Mesenchymal stem cell (in vitro differentiated cells and primary cell): ENCODE data around the gene LGALS9C.
"Not testable (repeated sequence)": the region's sequence is repeated elsewhere in the genome, so short reads cannot be mapped to it uniquely, and the experiment has no call there.

Experiments
- DNase-seq: peaks from one replicate; pipeline ENCODE4 v3.0.0-alpha.2; 2013
- H2AFZ ChIP-seq: one replicate; pipeline ENCODE4 v1.6.1; 2013; ENCODE audit warnings: low read depth, mild to moderate bottlenecking, control low read depth, inconsistent platforms, low read length, moderate library complexity
- H2AK5ac ChIP-seq: 2 replicates; pipeline ENCODE4 v1.6.1; 2013; ENCODE audit warnings: low read length, moderate library complexity, mild to moderate bottlenecking, inconsistent platforms; ENCODE audit not compliant: severe bottlenecking
- H2BK120ac ChIP-seq: one replicate; pipeline ENCODE4 v1.6.1; 2013; ENCODE audit warnings: low read depth, mild to moderate bottlenecking, inconsistent platforms, low read length, moderate library complexity
- H2BK12ac ChIP-seq, 2 experiments: one replicate each; pipeline ENCODE4 v1.6.1; 2013; ENCODE audit warnings: inconsistent platforms in 2 of 2, low read length in 2 of 2, mild to moderate bottlenecking in 2 of 2, moderate library complexity in 2 of 2, control low read depth in 1 of 2
- H2BK15ac ChIP-seq: one replicate; pipeline ENCODE4 v1.6.1; 2013; ENCODE audit warnings: mild to moderate bottlenecking, low read depth, inconsistent platforms; ENCODE audit not compliant: poor library complexity, severe bottlenecking
- H2BK5ac ChIP-seq: 2 replicates; pipeline ENCODE4 v1.6.1; 2013; ENCODE audit warnings: low read depth, mild to moderate bottlenecking, low read length, control low read depth, inconsistent platforms; ENCODE audit not compliant: poor library complexity, severe bottlenecking
- H3K14ac ChIP-seq, 2 experiments: one replicate each; pipeline ENCODE4 v1.6.1; 2013; ENCODE audit warnings: inconsistent platforms in 2 of 2, low read length in 2 of 2, control low read depth in 1 of 2, mild to moderate bottlenecking in 1 of 2, moderate library complexity in 1 of 2
- H3K18ac ChIP-seq, 2 experiments: one replicate each; pipeline ENCODE4 v1.6.1; 2013; ENCODE audit warnings: inconsistent platforms in 2 of 2, low read length in 2 of 2, control low read depth in 1 of 2, low read depth in 1 of 2, mild to moderate bottlenecking in 1 of 2
- H3K23ac ChIP-seq, 2 experiments: one replicate each; pipeline ENCODE4 v1.6.1; 2013; ENCODE audit warnings: inconsistent platforms in 2 of 2, low read length in 2 of 2, mild to moderate bottlenecking in 2 of 2, moderate library complexity in 2 of 2, control low read depth in 1 of 2
- H3K27ac ChIP-seq: 2 replicates; pipeline ENCODE4 v1.5.1; 2013; ENCODE audit warnings: mild to moderate bottlenecking, moderate library complexity, low read length, control low read depth, inconsistent platforms; ENCODE audit not compliant: poor library complexity, severe bottlenecking
- H3K27me3 ChIP-seq, 2 experiments: 2 replicates each; pipeline versions ENCODE4 v1.6.1 to v1.7.0; 2013; ENCODE audit warnings: low read length in 2 of 2, mild to moderate bottlenecking in 2 of 2, moderate library complexity in 2 of 2, control low read depth in 1 of 2, inconsistent platforms in 1 of 2; ENCODE audit not compliant: control insufficient read depth in 1 of 2, insufficient read depth in 1 of 2
- H3K36me3 ChIP-seq, 2 experiments: 2 replicates each; pipeline versions ENCODE4 v1.6.1 to v1.7.0; 2013; ENCODE audit warnings: low read length in 2 of 2, control low read depth in 1 of 2, inconsistent platforms in 1 of 2, low read depth in 1 of 2, mild to moderate bottlenecking in 1 of 2; ENCODE audit not compliant: insufficient read depth in 2 of 2, control insufficient read depth in 1 of 2
- H3K4ac ChIP-seq, 2 experiments: one replicate each; pipeline ENCODE4 v1.6.1; 2013; ENCODE audit warnings: inconsistent platforms in 2 of 2, low read length in 2 of 2, mild to moderate bottlenecking in 2 of 2, moderate library complexity in 2 of 2, control low read depth in 1 of 2, low read depth in 1 of 2
- H3K4me1 ChIP-seq: 2 replicates; pipeline ENCODE4 v1.6.1; 2013; ENCODE audit warnings: low read depth, low read length, control low read depth; ENCODE audit not compliant: control insufficient read depth, insufficient read depth
- H3K4me2 ChIP-seq: 2 replicates; pipeline ENCODE4 v1.6.1; 2013; ENCODE audit warnings: low read length, mild to moderate bottlenecking, inconsistent platforms; ENCODE audit not compliant: poor library complexity, severe bottlenecking
- H3K4me3 ChIP-seq, 2 experiments: 2 replicates each; pipeline versions ENCODE4 v1.5.1 to v1.7.0; 2013; ENCODE audit warnings: low read length in 2 of 2, mild to moderate bottlenecking in 2 of 2, control low read depth in 1 of 2, low read depth in 1 of 2; ENCODE audit not compliant: insufficient read depth in 1 of 2
- H3K79me1 ChIP-seq: replicated peaks from 2 replicates; pipeline ENCODE4 v1.6.1; 2013; ENCODE audit warnings: mild to moderate bottlenecking, control low read depth, low read length, inconsistent platforms; ENCODE audit not compliant: poor library complexity, severe bottlenecking
- H3K9ac ChIP-seq: 2 replicates; pipeline ENCODE4 v1.7.0; 2013; ENCODE audit warnings: mild to moderate bottlenecking, low read length, moderate library complexity
- H3K9me3 ChIP-seq: 2 replicates; pipeline ENCODE4 v1.7.0; 2013; ENCODE audit warnings: mild to moderate bottlenecking, low read length; ENCODE audit not compliant: control insufficient read depth
- H4K8ac ChIP-seq: one replicate; pipeline ENCODE4 v1.6.1; 2013; ENCODE audit warnings: inconsistent platforms, mild to moderate bottlenecking, low read length, moderate library complexity
- H4K91ac ChIP-seq: one replicate; pipeline ENCODE4 v1.6.1; 2013; ENCODE audit warnings: mild to moderate bottlenecking, low read length, inconsistent platforms
- WGBS: methylation state at CpG from one replicate; pipeline ENCODE4 v1.1.7; 2013; ENCODE audit warnings: mixed read lengths; 5-methylcytosine and 5-hydroxymethylcytosine counted together

The LGALS9C gene

GRCh38 chr17:18500281-18500680 lies 23.7 kb downstream of the LGALS9C start:
- not testable (repeated sequence) for H3K4ac ChIP-seq, H3K14ac ChIP-seq, H3K79me1 ChIP-seq, H2BK120ac ChIP-seq, H3K27me3 ChIP-seq, H4K8ac ChIP-seq, H3K23ac ChIP-seq, H2BK15ac ChIP-seq, H3K27ac ChIP-seq, H2AFZ ChIP-seq, H2BK5ac ChIP-seq, H3K18ac ChIP-seq, H3K9me3 ChIP-seq, DNase-seq, H4K91ac ChIP-seq, H3K36me3 ChIP-seq, H2BK12ac ChIP-seq, H3K9ac ChIP-seq, H3K4me3 ChIP-seq, H3K4me1 ChIP-seq, H2AK5ac ChIP-seq, H3K4me2 ChIP-seq
- no CpG with 5 or more reads among the region's 10 CpGs for WGBS

DNA sequence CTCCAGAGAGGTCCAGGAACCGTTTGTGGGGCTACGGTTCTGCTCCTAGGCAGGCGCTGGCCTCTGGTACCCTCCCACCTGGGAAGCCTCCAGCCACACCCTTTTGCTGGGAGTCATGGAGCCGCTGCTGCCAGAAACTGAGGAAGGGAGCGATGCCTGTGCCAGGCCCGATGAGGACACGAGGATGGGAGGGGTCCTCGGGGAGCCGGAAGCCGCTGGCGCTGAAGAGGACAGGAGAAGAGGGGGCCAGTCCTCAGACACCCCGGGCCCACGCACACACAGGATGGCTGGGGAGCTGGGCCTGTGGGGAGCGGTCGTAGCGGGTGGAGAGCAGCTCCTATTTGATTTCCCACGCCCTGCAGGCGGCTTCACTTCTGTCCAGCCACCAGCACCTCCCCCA lies 24.2 kb downstream of the LGALS9C start:
- H3K4me3 ChIP-seq, H3K36me3 ChIP-seq, H4K8ac ChIP-seq, H3K27ac ChIP-seq, H2BK5ac ChIP-seq, H3K4ac ChIP-seq, H3K79me1 ChIP-seq, H2BK15ac ChIP-seq, H3K14ac ChIP-seq, H4K91ac ChIP-seq, H2BK12ac ChIP-seq, H2AFZ ChIP-seq, H3K4me1 ChIP-seq, H3K9me3 ChIP-seq, H3K23ac ChIP-seq, DNase-seq, H3K27me3 ChIP-seq, H2AK5ac ChIP-seq, H3K18ac ChIP-seq, H3K4me2 ChIP-seq, H3K9ac ChIP-seq, H2BK120ac ChIP-seq: not testable (repeated sequence)
- WGBS = no CpG with 5 or more reads among the region's 18 CpGs

DNA sequence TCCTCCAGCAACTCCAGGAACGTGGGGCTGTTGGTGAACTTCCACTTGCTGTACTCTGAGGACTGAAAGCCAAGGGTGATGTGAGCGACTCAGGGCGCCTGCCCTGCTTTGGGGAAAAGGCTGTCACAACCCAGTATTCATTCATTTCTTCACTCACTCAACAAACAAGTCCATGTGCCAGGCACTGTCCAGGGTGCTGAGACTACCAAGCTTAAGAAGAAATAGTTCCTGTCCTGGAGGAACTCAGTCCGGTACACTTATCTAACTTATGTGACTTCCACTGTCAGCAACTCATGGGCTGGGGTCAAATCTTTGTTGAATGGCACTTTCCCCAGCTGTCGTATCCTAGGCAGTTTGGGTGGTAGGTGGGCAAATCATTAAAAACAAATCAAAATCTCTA lies 26.6 kb downstream of the LGALS9C start:
- H2BK15ac ChIP-seq, H3K79me1 ChIP-seq, H2AK5ac ChIP-seq, H4K8ac ChIP-seq, H2BK12ac ChIP-seq, H3K9ac ChIP-seq, H3K23ac ChIP-seq, H2BK120ac ChIP-seq, H3K4me3 ChIP-seq, H3K18ac ChIP-seq, H3K36me3 ChIP-seq, H2AFZ ChIP-seq, H3K4ac ChIP-seq, H3K4me1 ChIP-seq, H3K14ac ChIP-seq, H3K9me3 ChIP-seq, H2BK5ac ChIP-seq, H3K27ac ChIP-seq, DNase-seq, H3K27me3 ChIP-seq, H3K4me2 ChIP-seq, H4K91ac ChIP-seq: not testable (repeated sequence)
- WGBS = no CpG with 5 or more reads among the region's 5 CpGs

DNA sequence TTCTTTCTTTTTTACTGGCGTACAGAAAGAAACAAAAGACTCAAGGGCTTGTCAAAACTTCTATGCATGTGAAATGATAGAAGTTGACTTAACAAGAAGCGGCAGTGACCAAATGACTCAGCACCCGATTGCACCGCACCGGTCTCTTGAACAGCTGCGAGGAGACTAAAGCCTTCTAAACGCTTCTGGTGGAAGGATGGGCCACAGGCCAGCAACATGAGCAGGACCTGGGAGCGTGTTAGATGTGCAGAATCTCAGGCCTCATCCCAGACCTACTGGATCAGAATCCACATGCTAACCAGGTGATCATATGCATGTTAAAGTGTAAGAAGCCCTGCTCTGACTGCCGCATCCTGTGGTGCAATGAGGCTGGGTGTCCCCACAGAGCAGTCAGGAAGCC lies 31.1 kb downstream of the LGALS9C start:
- H2AFZ ChIP-seq = not testable (repeated sequence)

More for the DNA sequence above, 31.1 kb downstream of the LGALS9C start:
- H3K18ac ChIP-seq, H3K4me3 ChIP-seq, H3K9me3 ChIP-seq, H3K4me2 ChIP-seq, H2BK12ac ChIP-seq, H2BK5ac ChIP-seq, H2AK5ac ChIP-seq, H3K9ac ChIP-seq, H3K23ac ChIP-seq, H3K27me3 ChIP-seq, H3K79me1 ChIP-seq, H3K36me3 ChIP-seq, H3K14ac ChIP-seq, H2BK15ac ChIP-seq, H4K91ac ChIP-seq, H4K8ac ChIP-seq, H3K4me1 ChIP-seq, H2BK120ac ChIP-seq, H3K4ac ChIP-seq, DNase-seq, H3K27ac ChIP-seq: not testable (repeated sequence)
- WGBS = 90% methylated on average over 1 of the region's 9 CpGs
